ENCODE measurements around the gene KDM2B. TPM values are rescaled to one million over a fixed set of nuclear protein-coding genes. Genes with fewer than 3 reads are reported as not detected.

The KDM2B gene
- total RNA-seq, 1 experiment from 2014 or later, result 24.7 TPM

DNA sequence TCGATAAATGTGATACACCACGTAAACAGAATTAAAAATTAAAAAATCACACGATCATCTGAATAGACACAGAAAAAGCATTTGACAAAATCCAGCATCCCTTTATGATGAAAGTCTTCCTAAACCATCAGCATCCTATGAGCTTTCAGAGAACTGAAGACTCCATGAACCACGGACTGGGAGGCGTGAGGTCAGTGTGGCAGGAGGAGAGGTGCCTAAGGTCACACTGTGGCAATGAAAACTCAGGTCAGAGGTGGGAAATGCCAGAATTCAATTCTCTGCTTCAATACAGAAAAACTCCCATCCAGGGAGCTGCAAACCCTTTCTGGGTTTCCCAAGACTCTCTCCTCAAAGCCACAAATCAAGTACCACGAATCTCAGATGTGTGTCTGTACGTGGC, 51.6 kb downstream of the KDM2B start:
- Mint-ChIP-seq H3K27me3 (ENCODE audit: unreplicated experiment) (no peaks in the 10 kb centered on the region), H3K27ac (ENCODE audit: unreplicated experiment) (no peak overlapping the region), H3K9me3 (ENCODE audit: low read depth, unreplicated experiment) (no peaks in the 10 kb centered on the region), H3K36me3 (ENCODE audit: insufficient read depth, unreplicated experiment) (no peaks in the 10 kb centered on the region), H3K4me1 (ENCODE audit: low read depth, unreplicated experiment) (peaks cover 11% of the 10 kb centered on the region), H3K4me3 (ENCODE audit: low read depth, unreplicated experiment) (no peak overlapping the region)
- intact Hi-C loops (cut with micrococcal nuclease; ENCODE audit: unreplicated experiment), result no loop called here
- TF ChIP-seq, protein P1, sequence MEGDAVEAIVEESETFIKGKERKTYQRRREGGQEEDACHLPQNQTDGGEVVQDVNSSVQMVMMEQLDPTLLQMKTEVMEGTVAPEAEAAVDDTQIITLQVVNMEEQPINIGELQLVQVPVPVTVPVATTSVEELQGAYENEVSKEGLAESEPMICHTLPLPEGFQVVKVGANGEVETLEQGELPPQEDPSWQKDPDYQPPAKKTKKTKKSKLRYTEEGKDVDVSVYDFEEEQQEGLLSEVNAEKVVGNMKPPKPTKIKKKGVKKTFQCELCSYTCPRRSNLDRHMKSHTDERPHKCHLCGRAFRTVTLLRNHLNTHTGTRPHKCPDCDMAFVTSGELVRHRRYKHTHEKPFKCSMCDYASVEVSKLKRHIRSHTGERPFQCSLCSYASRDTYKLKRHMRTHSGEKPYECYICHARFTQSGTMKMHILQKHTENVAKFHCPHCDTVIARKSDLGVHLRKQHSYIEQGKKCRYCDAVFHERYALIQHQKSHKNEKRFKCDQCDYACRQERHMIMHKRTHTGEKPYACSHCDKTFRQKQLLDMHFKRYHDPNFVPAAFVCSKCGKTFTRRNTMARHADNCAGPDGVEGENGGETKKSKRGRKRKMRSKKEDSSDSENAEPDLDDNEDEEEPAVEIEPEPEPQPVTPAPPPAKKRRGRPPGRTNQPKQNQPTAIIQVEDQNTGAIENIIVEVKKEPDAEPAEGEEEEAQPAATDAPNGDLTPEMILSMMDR (IDR thresholded peaks at IDR 0.05; ENCODE audit: unreplicated experiment), result no peak
- CTCF ChIA-PET, result no interaction called here
- no TSS peak for BruUV-seq (replicated peaks)
- DNase-seq, result no peak

GRCh38 chr12:121525411-121525810, 55.4 kb downstream of the KDM2B start:
- Mint-ChIP-seq H3K27ac (ENCODE audit: unreplicated experiment) (no peak overlapping the region), H3K36me3 (ENCODE audit: insufficient read depth, unreplicated experiment) (no peaks in the 10 kb centered on the region), H3K4me3 (ENCODE audit: low read depth, unreplicated experiment) (no peak overlapping the region), H3K27me3 (ENCODE audit: unreplicated experiment) (no peaks in the 10 kb centered on the region), H3K4me1 (ENCODE audit: low read depth, unreplicated experiment) (peaks cover 2% of the 10 kb centered on the region), H3K9me3 (ENCODE audit: low read depth, unreplicated experiment) (no peaks in the 10 kb centered on the region)
- DNase-seq, result no peak
- BruUV-seq (replicated peaks), result no TSS peak
- CTCF ChIA-PET, result no interaction called here
- intact Hi-C loops (cut with micrococcal nuclease; ENCODE audit: unreplicated experiment), result no loop called here
- TF ChIP-seq, protein P1 (IDR thresholded peaks at IDR 0.05; ENCODE audit: unreplicated experiment), result no peak

DNA sequence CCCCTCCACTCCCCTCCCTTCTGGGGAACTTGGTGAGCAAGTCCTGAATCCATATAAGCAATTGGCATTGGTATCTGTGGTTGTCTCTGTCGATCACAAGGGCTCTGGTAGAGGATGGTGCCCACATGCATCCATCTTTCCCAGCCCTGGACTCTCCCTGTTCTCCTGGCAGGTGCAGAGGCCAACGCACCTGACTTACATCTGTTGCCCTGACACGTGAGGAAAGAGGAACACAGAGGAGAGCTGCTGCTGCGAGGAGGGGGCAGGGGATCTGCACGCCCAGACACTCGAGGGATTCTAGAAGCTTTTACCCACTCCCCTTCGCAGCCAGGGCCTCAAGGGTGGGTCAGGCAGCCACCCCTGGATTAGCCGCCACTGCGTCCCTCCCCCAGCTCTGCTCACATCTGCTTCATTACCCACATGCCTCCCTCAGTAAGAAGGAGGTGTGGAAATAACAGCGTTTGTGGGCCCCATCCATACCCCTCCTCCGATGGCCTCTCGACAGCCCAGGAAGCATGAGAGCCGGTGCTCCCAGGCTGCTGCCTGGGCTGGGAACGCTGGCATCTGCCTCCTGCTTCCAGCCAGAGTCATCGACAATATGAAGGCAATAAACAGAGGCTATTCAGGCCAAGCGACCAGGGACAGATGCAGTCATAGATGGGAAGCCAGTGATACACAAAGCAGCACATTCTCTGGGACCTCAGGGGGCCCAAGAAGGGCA, 56.5 kb downstream of the KDM2B start:
- TF ChIP-seq, protein P1 (IDR thresholded peaks at IDR 0.05; ENCODE audit: unreplicated experiment), result no peak
- Mint-ChIP-seq H3K9me3 (ENCODE audit: low read depth, unreplicated experiment) (no peaks in the 10 kb centered on the region), H3K4me3 (ENCODE audit: low read depth, unreplicated experiment) (no peak overlapping the region), H3K27me3 (ENCODE audit: unreplicated experiment) (no peaks in the 10 kb centered on the region), H3K4me1 (ENCODE audit: low read depth, unreplicated experiment) (no peaks in the 10 kb centered on the region), H3K27ac (ENCODE audit: unreplicated experiment) (no peak overlapping the region), H3K36me3 (ENCODE audit: insufficient read depth, unreplicated experiment) (no peaks in the 10 kb centered on the region)
- DNase-seq, result no peak
- intact Hi-C loops (cut with micrococcal nuclease; ENCODE audit: unreplicated experiment), result no loop called here
- CTCF ChIA-PET, result no interaction called here
- BruUV-seq (replicated peaks), result no TSS peak

DNA sequence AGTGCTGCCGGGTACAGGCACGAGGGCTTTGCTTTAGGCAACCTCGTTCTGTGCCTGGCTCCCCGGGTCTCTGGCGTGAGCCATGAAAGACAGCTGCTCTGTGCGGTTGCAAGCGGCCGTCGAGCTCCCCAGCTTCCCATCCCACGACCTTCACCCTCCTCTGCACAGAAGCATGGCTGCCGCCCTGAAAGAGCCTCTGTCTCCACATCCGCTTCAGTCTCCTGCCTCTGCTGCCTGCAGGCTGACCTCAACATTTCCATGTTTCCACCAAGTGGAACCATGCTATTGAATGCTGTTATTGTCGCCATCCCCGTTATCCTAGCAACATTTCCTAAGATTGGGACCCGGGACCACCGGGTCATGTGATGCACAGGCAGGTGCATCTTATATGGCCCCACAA, 57.1 kb downstream of the KDM2B start:
- no peaks in the 10 kb centered on the region for H3K4me1 Mint-ChIP-seq (ENCODE audit: low read depth, unreplicated experiment)
- CTCF ChIA-PET, result no interaction called here
- no peak overlapping the region for H3K27ac Mint-ChIP-seq (ENCODE audit: unreplicated experiment)
- no peak overlapping the region for H3K4me3 Mint-ChIP-seq (ENCODE audit: low read depth, unreplicated experiment)
- no peaks in the 10 kb centered on the region for H3K9me3 Mint-ChIP-seq (ENCODE audit: low read depth, unreplicated experiment)
- TF ChIP-seq, protein P1 (IDR thresholded peaks at IDR 0.05; ENCODE audit: unreplicated experiment), result no peak
- H3K36me3 Mint-ChIP-seq (ENCODE audit: insufficient read depth, unreplicated experiment), result no peaks in the 10 kb centered on the region
- no peak for DNase-seq
- H3K27me3 Mint-ChIP-seq (ENCODE audit: unreplicated experiment), result no peaks in the 10 kb centered on the region
- intact Hi-C loops (cut with micrococcal nuclease; ENCODE audit: unreplicated experiment), result no loop called here
- BruUV-seq (replicated peaks), result no TSS peak
